T-helper 17 cell (primary cell): ENCODE measurements around the gene TOR1AIP1. TPM values are rescaled to one million over a fixed set of nuclear protein-coding genes. Genes with fewer than 3 reads are reported as not detected.

Experiments used
- ATAC-seq: fragments of 150-1000 bp; cut with Tn5 transposase; 2 replicates; pipeline ENCODE4 v1.10.0; 2021; ENCODE audit warnings: mild to moderate bottlenecking, moderate library complexity
- DNase-seq, 3 donors: peaks; one replicate each; pipeline versions ENCODE4 v3.0.0 to v3.0.0-alpha.2; 2020 to 2021
- H3K9me3 ChIP-seq: one replicate; pipeline ENCODE4 v1.7.0; 2013; ENCODE audit warnings: low read length, mild to moderate bottlenecking; ENCODE audit not compliant: control insufficient read depth, poor library complexity, severe bottlenecking
- H3K27ac Mint-ChIP-seq: one replicate; pipeline ENCODE4 v1.8.0; 2022; ENCODE audit warnings: mild to moderate bottlenecking, moderate library complexity, mixed read lengths
- H3K27me3 Mint-ChIP-seq: one replicate; pipeline ENCODE4 v1.8.0; 2022; ENCODE audit warnings: mixed read lengths
- H3K36me3 Mint-ChIP-seq: one replicate; pipeline ENCODE4 v1.8.0; 2022; ENCODE audit warnings: low read depth, mixed read lengths
- H3K4me1 Mint-ChIP-seq: one replicate; pipeline ENCODE4 v1.8.0; 2022; ENCODE audit warnings: mild to moderate bottlenecking, mixed read lengths
- H3K4me3 Mint-ChIP-seq: one replicate; pipeline ENCODE4 v1.8.0; 2022; ENCODE audit warnings: mild to moderate bottlenecking, moderate library complexity, mixed read lengths
- total RNA-seq, 4 donors: library from RNA in 2 of 4; stranded (reverse) in 2 of 4; gene quantifications; one replicate each; pipeline ENCODE4 v1.2.3 and lab custom pipeline; 2022 to 2026

The TOR1AIP1 gene
- total RNA-seq, 2 donors from 2014 or later = 65.1 to 87.6 TPM

DNA sequence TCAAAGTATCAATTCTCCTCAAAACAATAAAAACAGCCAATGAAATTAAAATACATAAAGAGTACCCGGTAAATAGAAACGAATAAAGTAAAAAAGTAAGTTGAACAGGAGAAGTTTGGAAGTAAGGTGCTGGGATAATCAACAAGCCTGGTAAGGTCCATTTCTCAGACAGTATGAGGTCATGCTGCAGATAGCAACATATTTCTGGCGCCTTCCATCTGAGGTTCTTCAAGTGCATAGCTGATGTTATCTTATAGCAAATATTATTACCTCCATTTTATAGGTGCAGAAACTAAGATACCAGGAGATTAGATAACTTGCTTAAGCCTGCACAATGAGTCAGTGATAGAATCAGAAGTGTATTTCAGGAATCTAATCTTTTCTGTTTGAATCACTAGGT, 48.8 kb downstream of the TOR1AIP1 start:
- H3K27ac Mint-ChIP-seq = no peak overlapping the region

DNA sequence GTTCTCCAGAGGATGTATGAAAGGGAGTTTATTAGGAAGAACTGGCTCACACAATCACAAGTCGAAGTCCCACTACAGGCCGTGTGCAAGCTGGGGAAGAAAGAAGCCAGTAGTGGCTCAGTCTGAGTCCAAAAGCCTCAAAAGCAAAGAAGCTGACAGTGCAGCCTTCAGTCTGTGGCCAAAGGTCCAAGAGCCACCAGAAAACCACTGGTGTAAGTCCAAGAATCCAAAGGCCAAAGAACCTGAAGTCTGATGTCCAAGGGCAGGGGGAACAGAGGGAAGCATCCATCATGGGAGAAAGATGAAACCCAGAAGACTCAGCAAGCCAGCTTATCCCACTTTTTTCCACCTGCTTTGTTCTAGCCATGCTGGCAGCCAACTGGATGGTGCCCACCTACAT, 51.1 kb downstream of the TOR1AIP1 start:
- Mint-ChIP-seq H3K27me3 (peaks cover 13% of the 10 kb centered on the region), H3K4me3 (no peak overlapping the region), H3K36me3 (peaks cover 3% of the 10 kb centered on the region), H3K4me1 (peaks cover 2% of the 10 kb centered on the region), H3K27ac (no peak overlapping the region)
- no peak for ATAC-seq
- no peaks in the 10 kb centered on the region for H3K9me3 ChIP-seq
- no peak for DNase-seq

More for the DNA sequence above, 48.8 kb downstream of the TOR1AIP1 start:
- Mint-ChIP-seq H3K36me3 (no peaks in the 10 kb centered on the region), H3K4me1 (peaks cover 2% of the 10 kb centered on the region), H3K4me3 (no peak overlapping the region), H3K27me3 (peaks cover 7% of the 10 kb centered on the region)
- DNase-seq = no peak
- no peaks in the 10 kb centered on the region for H3K9me3 ChIP-seq
- no peak for ATAC-seq

DNA sequence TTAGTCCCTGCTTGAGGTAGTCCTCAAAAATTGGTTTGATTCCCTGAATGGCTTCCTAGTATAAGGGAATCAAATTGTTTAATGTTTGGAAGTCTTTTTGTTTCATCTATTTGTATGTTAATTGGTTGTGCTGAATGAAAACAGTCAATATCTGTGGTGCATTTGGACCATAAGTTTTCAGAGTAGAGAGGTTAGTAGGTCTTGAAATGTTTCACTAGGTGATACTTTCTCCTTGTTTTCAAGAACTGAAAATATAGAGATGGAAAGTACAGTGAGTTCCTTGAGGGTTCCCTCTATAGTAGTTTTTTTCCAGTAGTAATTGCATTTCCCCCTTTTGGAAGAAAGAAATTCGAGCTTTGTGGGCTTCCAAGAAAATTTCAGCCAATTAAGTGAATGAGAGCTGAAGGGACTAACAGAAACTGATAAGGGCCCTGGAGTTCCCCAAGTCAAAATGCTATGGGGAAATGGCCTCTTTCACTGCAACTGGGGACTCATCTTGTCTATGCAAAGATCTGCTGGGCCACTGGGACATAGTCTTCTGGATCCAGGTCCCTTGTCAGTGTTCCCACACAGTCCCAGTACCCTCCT, 53.9 kb downstream of the TOR1AIP1 start:
- Mint-ChIP-seq H3K27me3 (peaks cover 20% of the 10 kb centered on the region), H3K4me3 (no peak overlapping the region), H3K36me3 (peaks cover 3% of the 10 kb centered on the region), H3K27ac (no peak overlapping the region), H3K4me1 (peaks cover 2% of the 10 kb centered on the region)
- no peak for ATAC-seq
- DNase-seq = no peak
- H3K9me3 ChIP-seq = no peaks in the 10 kb centered on the region

GRCh38 chr1:179937668-179938254, 55.7 kb downstream of the TOR1AIP1 start:
- no peak for ATAC-seq
- H3K4me3 Mint-ChIP-seq = no peak overlapping the region
- no peak for DNase-seq
- H3K27me3 Mint-ChIP-seq = peaks cover 20% of the 10 kb centered on the region
- H3K4me1 Mint-ChIP-seq = peaks cover 2% of the 10 kb centered on the region
- peaks cover 3% of the 10 kb centered on the region for H3K36me3 Mint-ChIP-seq
- no peak overlapping the region for H3K27ac Mint-ChIP-seq
- H3K9me3 ChIP-seq = no peaks in the 10 kb centered on the region

DNA sequence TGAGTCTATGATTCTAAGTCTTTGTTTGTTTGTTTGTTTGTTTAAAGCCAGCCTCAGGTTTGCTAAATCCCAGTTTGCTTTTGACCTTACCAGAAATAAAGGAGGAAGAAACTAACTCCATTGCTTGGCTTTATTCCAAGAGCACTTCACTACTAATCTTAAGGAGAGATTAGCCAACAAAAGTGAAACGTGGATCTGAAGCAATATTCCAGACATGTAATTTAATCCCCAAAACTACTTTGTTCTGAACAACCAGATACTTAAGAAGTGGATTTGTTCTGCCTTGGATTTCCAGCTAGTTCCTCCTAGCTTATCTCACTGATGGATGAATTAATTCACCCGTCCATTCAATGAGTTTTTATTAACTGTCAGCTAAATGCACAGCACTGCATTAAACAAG, 56.7 kb downstream of the TOR1AIP1 start:
- no peaks in the 10 kb centered on the region for H3K9me3 ChIP-seq
- Mint-ChIP-seq H3K36me3 (peaks cover 3% of the 10 kb centered on the region), H3K4me1 (peaks cover 2% of the 10 kb centered on the region), H3K4me3 (no peak overlapping the region), H3K27me3 (peaks cover 20% of the 10 kb centered on the region), H3K27ac (no peak overlapping the region)
- DNase-seq (no peak), ATAC-seq (no peak)

GRCh38 chr1:179939941-179940340, 57.9 kb downstream of the TOR1AIP1 start:
- H3K4me1 Mint-ChIP-seq = no peaks in the 10 kb centered on the region

GRCh38 chr1:179941454-179941853, 59.4 kb downstream of the TOR1AIP1 start:
- no peak overlapping the region for H3K4me3 Mint-ChIP-seq
- peaks cover 5% of the 10 kb centered on the region for H3K36me3 Mint-ChIP-seq
- no peak overlapping the region for H3K27ac Mint-ChIP-seq
- peaks cover 12% of the 10 kb centered on the region for H3K27me3 Mint-ChIP-seq
- no peaks in the 10 kb centered on the region for H3K9me3 ChIP-seq
- DNase-seq (no peak), ATAC-seq (no peak)
- no peaks in the 10 kb centered on the region for H3K4me1 Mint-ChIP-seq

More at GRCh38 chr1:179939941-179940340, 57.9 kb downstream of the TOR1AIP1 start:
- peaks cover 13% of the 10 kb centered on the region for H3K27me3 Mint-ChIP-seq
- H3K9me3 ChIP-seq = no peaks in the 10 kb centered on the region
- DNase-seq (no peak), ATAC-seq (no peak)
- H3K4me3 Mint-ChIP-seq = no peak overlapping the region
- H3K36me3 Mint-ChIP-seq = peaks cover 5% of the 10 kb centered on the region
- H3K27ac Mint-ChIP-seq = no peak overlapping the region

GRCh38 chr1:179950651-179951050, 68.6 kb downstream of the TOR1AIP1 start:
- H3K27ac Mint-ChIP-seq = peak overlapping the region; percentile 97
- no peak for DNase-seq
- H3K36me3 Mint-ChIP-seq = no peaks in the 10 kb centered on the region
- H3K4me1 Mint-ChIP-seq = peaks cover 22% of the 10 kb centered on the region
- no peaks in the 10 kb centered on the region for H3K27me3 Mint-ChIP-seq
- ATAC-seq = no peak
- H3K9me3 ChIP-seq = no peaks in the 10 kb centered on the region
- no peak overlapping the region for H3K4me3 Mint-ChIP-seq

- H3K27ac Mint-ChIP-seq = peak overlapping the region; percentile 97
- H3K9me3 ChIP-seq = no peaks in the 10 kb centered on the region
- H3K4me3 Mint-ChIP-seq = peak overlapping the region; percentile 43
- H3K36me3 Mint-ChIP-seq = no peaks in the 10 kb centered on the region
- no peaks in the 10 kb centered on the region for H3K27me3 Mint-ChIP-seq
- DNase-seq (no peak), ATAC-seq (no peak)
- H3K4me1 Mint-ChIP-seq = peaks cover 27% of the 10 kb centered on the region
Measured at GRCh38 chr1:179951383-179952144, 69.5 kb downstream of the TOR1AIP1 start.

GRCh38 chr1:179952186-179952585, 70.1 kb downstream of the TOR1AIP1 start:
- H3K27ac Mint-ChIP-seq = peak overlapping the region; percentile 97
- no peak for DNase-seq

GRCh38 chr1:179953974-179954492, 71.9 kb downstream of the TOR1AIP1 start:
- Mint-ChIP-seq H3K4me3 (peak overlapping the region; percentile 94), H3K36me3 (no peaks in the 10 kb centered on the region), H3K4me1 (peaks cover 34% of the 10 kb centered on the region), H3K27me3 (no peaks in the 10 kb centered on the region), H3K27ac (peak overlapping the region; percentile 97)
- ATAC-seq = peak; percentile 16
- H3K9me3 ChIP-seq = no peaks in the 10 kb centered on the region
- peak in 1 of 3 donors; percentile 22 for DNase-seq

More at GRCh38 chr1:179952186-179952585, 70.1 kb downstream of the TOR1AIP1 start:
- H3K9me3 ChIP-seq = no peaks in the 10 kb centered on the region
- no peaks in the 10 kb centered on the region for H3K27me3 Mint-ChIP-seq
- H3K36me3 Mint-ChIP-seq = no peaks in the 10 kb centered on the region
- ATAC-seq = no peak
- peaks cover 30% of the 10 kb centered on the region for H3K4me1 Mint-ChIP-seq
- H3K4me3 Mint-ChIP-seq = peak overlapping the region; percentile 69

GRCh38 chr1:179954493-179955286, 72.6 kb downstream of the TOR1AIP1 start, which contains the start of gene CEP350:
Gene CEP350, plus strand, starts transcription at chr1:179954810. Its CDS starts 31,372 bp downstream, at chr1:179986182.
- peak; percentile 95 to 97 (median 96) for DNase-seq
- H3K4me3 Mint-ChIP-seq = peak within 1 kb of the TSS; percentile 94
- no peaks in the 10 kb centered on the region for H3K27me3 Mint-ChIP-seq
- no peaks in the 10 kb centered on the region for H3K36me3 Mint-ChIP-seq
- no peaks in the 10 kb centered on the region for H3K9me3 ChIP-seq
- peak within 1 kb of the TSS; percentile 97 for H3K27ac Mint-ChIP-seq
- peak; percentile 90 for ATAC-seq
- peaks cover 37% of the 10 kb centered on the region for H3K4me1 Mint-ChIP-seq
